CMK (cell line): ENCODE data around the gene RPS6KA2.
"Not testable (repeated sequence)": the region's sequence is repeated elsewhere in the genome, so short reads cannot be mapped to it uniquely, and the experiment has no call there.

Source experiments
- DNase-seq: peaks from one replicate; pipeline ENCODE4 v3.0.0-alpha.2; 2010; ENCODE audit warnings: low read depth

RPS6KA2 gene

GRCh38 chr6:166591961-166592520 is 35.0 kb downstream of the RPS6KA2 start:
- no peak for DNase-seq

GRCh38 chr6:166591026-166591425 is 36.0 kb downstream of the RPS6KA2 start:
- no peak for DNase-seq

GRCh38 chr6:166589786-166590574 is 37.1 kb downstream of the RPS6KA2 start:
- DNase-seq, result peak; percentile 25

GRCh38 chr6:166589337-166589731 is 37.7 kb downstream of the RPS6KA2 start:
- DNase-seq, result no peak

GRCh38 chr6:166588691-166589336 is 38.2 kb downstream of the RPS6KA2 start:
- no peak for DNase-seq

- DNase-seq, result no peak
Measured at GRCh38 chr6:166587631-166588413, 39.2 kb downstream of the RPS6KA2 start.

- no peak for DNase-seq
Measured at GRCh38 chr6:166586424-166587156, 40.5 kb downstream of the RPS6KA2 start, which contains the start of gene RAMACL. TSS of gene RAMACL (minus strand) at chr6:166586678. CDS start at chr6:166586477, 201 bp downstream.

- DNase-seq, result no peak
Measured at GRCh38 chr6:166584853-166585429, 42.1 kb downstream of the RPS6KA2 start.

GRCh38 chr6:166584155-166584554 is 42.9 kb downstream of the RPS6KA2 start:
- no peak for DNase-seq

- DNase-seq, result no peak
Measured at GRCh38 chr6:166583230-166583965, 43.7 kb downstream of the RPS6KA2 start.

GRCh38 chr6:166582258-166582657 is 44.8 kb downstream of the RPS6KA2 start:
- no peak for DNase-seq

- DNase-seq, result not testable (repeated sequence)
Measured at GRCh38 chr6:166581801-166582200, 45.2 kb downstream of the RPS6KA2 start.

GRCh38 chr6:166581091-166581511 is 46.0 kb downstream of the RPS6KA2 start:
- no peak for DNase-seq

- no peak for DNase-seq
Measured at GRCh38 chr6:166580076-166581050, 46.7 kb downstream of the RPS6KA2 start.

GRCh38 chr6:166579237-166579850 is 47.7 kb downstream of the RPS6KA2 start:
- no peak for DNase-seq

- no peak for DNase-seq
Measured at GRCh38 chr6:166578536-166579236, 48.4 kb downstream of the RPS6KA2 start.

GRCh38 chr6:166575205-166575604 is 51.8 kb downstream of the RPS6KA2 start:
- no peak for DNase-seq
